NCI-H2029 treated with DMSO at 0.1 percent for 48 hours (cell line): ENCODE data around the gene GNS.
"Not testable (repeated sequence)": the region's sequence is repeated elsewhere in the genome, so short reads cannot be mapped to it uniquely, and the experiment has no call there.

Experiments
- DNase-seq: peaks from one replicate; lab custom pipeline; 2025; lab: John Stamatoyannopoulos, UW

The GNS gene

DNA sequence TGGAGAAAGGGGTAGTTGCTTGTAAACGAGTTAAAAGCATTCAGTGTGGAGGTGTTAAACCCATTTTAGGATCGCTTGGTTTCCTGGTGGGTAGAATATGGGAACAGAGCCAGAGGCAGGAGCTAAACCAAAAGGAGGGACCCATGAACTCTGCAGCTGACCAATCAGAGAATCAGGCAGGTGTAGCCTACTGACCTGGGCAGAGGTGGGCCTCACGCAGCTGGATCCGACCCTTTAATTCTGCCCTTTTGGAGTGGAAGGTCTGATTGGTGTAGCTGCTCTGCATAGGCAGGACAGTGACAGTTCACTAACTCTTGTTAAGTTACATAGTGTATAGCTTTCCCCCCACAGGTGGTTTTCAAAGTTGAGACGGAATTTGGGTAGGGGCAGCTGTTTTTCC, 63.7 kb downstream of the GNS start:
- DNase-seq: no peak

DNA sequence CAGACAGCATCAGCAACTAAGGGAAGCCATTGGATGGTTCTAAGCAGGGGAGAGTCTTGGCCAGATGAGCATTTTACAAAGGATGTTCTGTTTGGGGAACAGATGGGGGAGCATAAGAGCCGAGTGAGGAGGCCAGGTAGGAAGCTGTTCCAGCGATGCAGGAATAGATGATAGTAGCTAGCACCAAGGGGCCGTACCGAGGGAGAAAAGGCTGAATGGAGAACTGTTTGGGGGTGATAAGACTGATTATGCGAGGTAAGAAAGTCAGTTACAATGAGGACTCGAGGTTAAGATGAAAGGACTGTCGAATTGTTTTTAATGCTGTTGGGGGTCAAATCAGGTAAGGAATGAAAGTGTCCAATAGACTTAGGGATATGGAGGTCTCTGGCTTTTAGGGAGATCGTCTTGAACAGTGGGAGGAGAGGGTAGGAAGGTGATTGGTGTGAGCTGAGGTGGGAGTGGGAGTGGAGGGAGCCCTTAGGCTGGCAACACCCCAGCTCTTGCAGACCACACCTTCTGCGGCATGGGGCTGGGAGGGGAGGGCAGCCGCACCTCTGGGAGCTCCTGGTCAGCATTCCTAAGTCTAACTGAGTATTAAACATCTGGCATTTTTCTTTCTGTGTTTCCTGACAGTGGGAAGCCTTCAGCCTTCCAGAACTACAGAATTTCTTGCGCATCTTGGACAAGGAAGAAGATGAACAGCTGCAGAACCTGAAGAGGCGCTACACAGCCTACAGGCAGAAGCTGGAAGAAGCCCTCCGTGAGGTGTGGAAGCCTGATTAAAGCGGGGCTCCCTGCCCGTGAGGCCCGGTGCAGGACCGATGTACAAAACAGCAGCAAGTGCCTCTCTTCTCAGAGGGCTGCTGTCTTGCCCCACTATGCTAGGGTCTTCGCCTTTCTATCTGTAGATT, 64.8 kb downstream of the GNS start:
- no peak for DNase-seq

DNA sequence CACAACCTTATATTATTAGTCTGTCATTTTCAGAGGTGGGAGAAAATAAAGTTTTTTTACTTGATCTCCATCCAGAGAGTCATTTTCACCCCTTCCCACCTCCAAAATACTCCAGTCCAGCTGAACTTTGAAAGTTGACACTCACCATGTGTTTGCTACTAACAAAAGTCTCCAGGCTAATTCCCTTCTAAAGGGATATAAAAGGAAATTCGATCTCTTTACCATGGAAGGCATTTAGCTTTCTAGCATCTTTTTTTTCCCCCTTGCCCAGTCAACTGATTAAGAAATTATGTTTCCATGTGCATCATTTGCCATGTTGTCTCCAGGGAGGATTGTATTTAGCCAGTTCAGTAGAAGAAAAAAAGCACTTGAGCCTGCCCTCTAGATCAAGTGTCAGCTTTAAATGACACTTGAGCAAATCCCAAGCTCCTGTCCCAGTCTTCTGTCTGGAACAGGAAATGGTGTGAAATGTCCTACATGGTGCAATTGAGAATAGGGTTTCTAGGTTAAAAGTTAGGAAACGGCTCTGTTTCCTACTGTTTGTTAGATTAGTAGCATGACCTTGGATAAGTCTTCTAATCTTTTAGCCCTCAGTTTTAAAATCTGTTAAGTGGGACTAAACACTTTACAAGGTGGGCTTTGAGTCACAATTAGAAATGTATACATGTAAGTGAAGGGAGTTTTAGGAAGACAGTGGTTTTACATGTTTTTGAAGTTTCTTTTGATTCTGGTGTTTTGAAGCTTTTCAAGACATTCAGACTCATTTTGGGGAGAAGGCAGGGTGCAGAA, 67.2 kb downstream of the GNS start:
- DNase-seq: peak; percentile 71

- no peak for DNase-seq
Measured at GRCh38 chr12:64691227-64691794, 67.9 kb downstream of the GNS start.

- not testable (repeated sequence) for DNase-seq
Measured at GRCh38 chr12:64690236-64690635, 69.0 kb downstream of the GNS start.

DNA sequence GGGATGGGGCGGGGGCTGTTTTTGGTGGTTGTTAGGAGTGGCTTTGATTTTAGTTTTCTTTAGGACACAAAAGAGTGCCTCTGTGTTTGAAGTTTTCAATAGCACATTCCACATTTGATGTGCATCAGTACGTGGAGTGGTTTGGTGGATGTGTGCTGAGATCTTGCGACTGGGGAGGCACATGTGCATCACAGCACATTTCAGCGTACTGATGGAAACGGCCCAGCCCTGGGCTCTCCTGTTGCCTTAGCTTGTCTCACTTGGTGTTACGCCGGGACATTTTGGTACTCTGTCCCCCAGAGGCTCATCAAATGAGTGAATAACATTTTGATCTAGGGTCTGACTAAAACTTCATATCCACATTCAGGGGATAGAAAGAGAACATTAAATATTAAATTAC, 70.5 kb downstream of the GNS start:
- DNase-seq: no peak

DNA sequence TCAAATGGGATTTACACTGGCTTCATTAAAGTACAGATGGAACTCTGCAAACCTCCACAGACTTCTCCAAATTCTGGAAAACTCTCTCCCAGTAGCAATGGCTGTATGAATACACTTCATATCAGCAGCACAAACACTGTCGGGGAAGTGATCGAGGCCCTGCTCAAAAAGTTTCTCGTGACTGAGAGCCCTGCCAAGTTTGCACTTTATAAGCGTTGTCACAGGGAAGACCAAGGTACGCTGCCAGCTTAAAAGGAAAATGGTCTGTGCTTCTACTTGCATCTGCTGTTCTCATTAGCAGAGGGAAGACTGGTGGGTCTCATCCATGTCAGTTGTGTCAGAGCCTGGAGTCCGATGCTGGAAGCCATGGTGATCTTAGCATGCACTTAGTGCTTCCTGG, 71.0 kb downstream of the GNS start:
- no peak for DNase-seq

DNA sequence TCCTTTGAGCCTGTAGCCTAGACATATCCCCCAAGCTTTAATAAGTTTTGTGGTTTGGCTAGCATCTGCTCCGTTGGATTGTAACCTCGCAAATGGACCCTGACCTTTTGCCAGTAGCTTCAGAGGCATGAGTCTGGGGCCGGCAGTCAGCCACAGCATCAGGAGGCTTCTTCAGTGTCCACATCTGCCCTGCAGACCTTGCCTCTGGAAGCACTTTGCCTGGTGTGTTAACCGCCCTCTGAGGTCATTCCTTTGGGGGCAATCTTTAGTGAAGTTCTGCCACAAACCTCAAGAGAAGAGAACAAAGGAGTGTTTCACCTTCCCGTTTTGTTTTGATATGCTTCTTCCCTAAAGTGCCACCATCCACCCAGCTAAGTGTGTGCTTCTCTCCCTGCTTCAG, 71.4 kb downstream of the GNS start:
- DNase-seq: no peak

GRCh38 chr12:64685605-64686004, 73.6 kb downstream of the GNS start:
- no peak for DNase-seq

DNA sequence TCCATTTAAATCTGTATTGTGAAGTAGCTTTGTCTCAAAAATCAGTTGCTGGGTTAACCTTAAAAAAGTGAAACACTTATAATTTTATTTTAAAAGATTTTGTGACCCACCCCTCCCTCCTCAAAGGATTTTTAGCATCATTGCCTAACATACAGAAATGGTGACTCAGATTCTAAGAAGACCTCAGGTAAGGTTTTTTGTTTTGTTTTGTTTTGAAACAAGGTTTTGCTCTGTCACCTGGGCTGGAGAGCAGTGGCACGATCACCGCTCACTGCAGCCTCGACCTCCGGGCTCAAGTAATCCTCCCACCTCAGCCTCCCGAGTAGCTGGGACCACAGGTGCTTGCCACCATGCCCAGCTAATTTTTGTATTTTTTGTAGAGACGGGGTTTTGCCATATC, 74.2 kb downstream of the GNS start:
- DNase-seq: no peak

GRCh38 chr12:64683816-64684543, 75.2 kb downstream of the GNS start:
- no peak for DNase-seq

DNA sequence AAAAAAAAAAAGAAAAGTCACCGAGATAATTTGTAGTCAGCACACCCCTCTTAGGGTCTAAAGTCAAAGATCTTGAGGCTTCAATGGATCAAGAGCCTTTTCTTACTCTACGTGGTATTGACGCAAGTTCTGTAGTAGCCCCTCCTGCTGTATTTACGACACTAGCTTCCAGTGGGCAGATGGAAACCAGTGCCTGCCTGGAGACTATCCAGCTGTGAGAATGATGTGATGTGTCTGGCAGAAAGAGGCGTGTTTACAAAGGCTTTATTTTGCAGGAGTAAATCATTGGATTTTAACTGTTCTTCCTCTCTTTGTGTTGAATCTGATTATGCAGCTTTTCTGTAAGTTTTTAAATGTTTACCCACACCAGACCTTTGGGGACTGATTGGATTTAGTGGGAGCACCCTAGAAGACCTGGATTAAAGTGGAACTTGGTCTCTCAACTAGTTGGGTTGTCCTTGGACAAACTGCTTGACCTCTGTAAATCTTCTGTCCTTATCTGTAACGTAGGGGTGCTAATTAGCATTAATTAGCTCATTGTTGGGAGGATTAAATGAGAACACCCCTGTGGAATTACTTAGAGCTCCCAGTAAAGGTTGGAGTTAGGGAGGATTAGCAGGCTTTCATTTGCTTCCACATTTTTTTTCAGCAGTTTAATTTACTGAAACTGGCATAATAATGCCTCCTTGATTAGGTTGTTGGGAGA, 76.5 kb downstream of the GNS start:
- peak; percentile 30 for DNase-seq

DNA sequence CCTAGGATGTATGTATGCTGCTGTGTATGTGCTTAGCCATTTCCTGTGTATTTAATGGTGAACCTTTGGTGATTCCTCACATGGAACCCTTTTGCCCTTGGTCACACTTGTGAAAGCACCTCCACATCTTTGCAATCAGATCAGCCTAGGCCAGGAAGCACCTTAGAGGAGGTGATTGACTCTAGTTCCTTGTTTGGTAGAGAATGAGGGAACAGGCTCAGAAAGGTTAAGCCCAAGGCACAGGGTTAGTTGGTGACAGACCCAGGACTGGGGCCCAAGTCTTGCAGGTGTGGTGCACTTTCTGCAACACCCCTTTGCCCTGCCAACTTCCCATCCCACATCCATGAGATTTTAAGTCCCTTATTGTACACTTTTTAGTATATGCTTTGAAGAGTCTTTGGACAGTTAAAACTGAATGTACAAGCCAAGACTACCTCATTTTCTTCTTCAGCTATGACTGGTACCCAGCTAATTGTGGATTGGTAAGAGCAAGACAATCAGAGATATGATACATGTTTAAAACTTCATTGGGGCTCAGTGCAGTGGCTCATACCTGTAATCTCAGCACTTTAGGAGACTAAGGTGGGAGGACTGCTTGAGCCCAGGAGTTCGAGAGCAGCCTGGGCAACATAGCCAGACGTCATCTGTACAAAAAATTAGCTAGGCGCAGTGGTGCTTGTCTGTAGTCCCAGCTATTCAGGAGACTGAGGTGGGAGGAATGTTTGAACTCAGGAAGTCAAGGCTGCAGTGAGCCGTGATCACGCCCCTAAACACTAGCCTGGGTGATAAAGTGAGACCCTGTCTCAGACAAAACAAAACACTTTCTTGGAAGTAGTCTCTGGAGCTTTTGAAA, 77.8 kb downstream of the GNS start:
- DNase-seq: no peak

- DNase-seq: peak; percentile 49
Measured at GRCh38 chr12:64680235-64680634, 79.0 kb downstream of the GNS start.

DNA sequence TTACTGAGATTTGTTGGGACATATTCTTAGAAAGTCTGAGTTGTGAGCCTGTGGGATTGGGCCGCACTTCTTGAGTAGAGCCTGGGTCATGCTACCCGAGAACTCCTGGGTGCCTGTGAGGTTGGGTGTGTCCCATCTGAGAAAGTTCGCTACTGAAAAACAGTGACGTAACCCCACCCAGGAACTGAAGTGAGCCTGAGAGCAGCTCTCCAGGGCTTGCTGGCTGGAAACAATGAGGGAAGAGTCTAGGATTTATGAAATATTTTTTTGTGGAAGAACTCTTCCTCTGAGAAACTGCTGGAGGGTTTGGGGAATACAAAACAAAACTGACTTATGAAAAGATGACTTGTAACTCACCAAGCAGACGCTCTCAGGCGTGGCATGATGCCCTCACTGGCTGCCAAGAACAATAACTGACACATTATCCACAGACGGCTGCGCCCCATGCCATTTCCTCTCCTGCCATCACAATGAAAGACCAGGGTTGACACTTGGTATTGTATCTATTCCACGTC, 79.7 kb downstream of the GNS start:
- DNase-seq: peak; percentile 88

DNA sequence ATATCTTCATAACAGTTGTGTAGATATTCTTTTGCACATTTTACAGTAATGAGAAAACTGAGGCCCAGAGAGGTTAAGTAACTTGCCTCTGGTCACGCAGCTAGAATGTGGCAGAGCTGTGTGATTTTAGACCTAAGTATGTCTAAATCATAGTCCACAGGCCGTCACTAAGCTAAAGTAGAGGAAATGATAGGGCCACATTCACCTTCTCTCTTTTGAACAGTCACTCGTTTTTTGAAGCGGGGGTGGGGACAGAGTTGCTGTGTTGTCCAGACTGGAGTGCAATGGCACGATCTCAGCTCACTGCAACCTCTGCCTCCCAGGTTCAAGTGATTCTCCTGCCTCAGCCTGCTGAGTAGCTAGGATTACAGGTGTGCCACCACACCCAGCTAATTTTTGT, 80.4 kb downstream of the GNS start:
- DNase-seq: no peak

DNA sequence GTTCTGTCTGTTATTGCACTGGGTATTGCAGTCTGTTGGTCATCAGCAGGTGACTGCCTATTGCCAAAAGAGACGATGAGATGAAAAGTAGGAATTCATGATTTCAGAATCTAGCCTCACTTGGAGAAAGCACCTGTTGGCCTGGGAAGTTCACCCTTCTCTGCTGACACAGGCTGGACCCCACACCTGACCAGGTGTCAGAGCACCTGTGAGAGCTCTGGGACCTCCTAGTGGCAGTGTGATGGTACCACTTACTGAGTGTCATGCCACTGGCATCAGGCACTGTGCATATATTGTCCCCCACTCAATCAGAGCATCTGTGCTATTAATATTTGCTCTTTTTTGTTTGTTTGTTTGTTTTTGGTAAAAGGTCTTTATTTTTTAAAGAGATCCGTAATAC, 81.0 kb downstream of the GNS start:
- DNase-seq: no peak

DNA sequence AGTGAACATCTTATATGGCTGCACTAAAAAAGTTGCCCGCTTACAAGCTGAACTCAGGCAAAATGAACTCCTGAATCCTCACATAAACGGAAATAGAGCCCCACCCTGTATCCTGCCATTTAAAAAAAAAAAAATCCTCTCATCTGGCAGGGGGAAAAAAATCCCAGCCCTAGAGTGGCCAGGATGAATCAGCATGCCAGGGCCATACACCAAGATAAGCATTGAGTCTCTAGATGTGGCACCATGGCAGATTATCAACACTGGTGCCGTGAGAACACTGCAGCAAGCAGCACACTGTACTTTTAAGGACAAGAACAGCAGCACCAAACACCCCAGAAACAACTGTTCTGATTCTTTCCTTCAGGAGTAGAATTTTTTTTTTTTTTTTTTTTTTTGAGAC, 83.4 kb downstream of the GNS start:
- DNase-seq: no peak

DNA sequence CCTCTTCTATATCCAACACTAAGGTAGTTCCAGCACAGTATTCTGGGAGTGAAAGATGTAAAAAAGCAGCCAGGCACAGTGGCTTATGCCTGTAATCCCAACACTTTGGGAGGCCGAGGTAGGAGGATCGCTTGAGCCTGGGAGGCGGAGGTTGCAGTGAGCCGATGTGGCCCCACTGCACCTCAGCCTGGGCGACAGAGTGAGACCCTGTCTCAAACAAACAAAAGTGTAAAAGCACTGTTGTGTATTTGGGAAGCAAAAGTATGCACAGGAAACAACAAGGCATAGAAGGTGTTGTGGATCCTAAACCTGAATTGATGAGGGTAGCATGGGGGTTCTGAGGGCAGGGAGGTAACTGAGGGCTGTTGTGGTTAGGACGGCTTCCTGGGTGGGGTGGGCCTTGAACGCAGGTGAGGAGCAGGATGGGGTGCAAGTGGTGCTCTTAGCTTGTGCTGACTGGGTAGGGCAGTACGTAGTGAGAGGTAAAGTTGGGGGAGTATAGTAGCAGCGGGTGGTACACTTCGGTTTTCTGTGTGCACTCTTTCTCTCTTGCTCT, 84.8 kb downstream of the GNS start:
- DNase-seq: no peak
